Measurements from ENCODE around the gene STK10. TPM values are rescaled to one million over a fixed set of nuclear protein-coding genes. Genes with fewer than 3 reads are reported as not detected.

STK10 gene
- total RNA-seq, 3 donors from 2014 or later: 22.7 to 36.3 (median 29.9) TPM

GRCh38 chr5:172009536-172010270 lies 178.3 kb downstream of the STK10 start:
- ATAC-seq (no peak), DNase-seq (no peak)
- Histone ChIP-seq H3K4me3 (no peak overlapping the region), H3K4me1 (ENCODE audit: low read depth) (peaks cover 6% of the 10 kb centered on the region), H3K36me3 (ENCODE audit: low read depth) (no peaks in the 10 kb centered on the region), H3K9me3 (no peaks in the 10 kb centered on the region)
- no peak for TF ChIP-seq CTCF (IDR thresholded peaks at IDR 0.05)
- intact Hi-C loops (cut with DNase I, micrococcal nuclease): no loop called here

GRCh38 chr5:172008689-172009141 lies 179.3 kb downstream of the STK10 start:
- Histone ChIP-seq H3K4me3 (no peak overlapping the region), H3K4me1 (ENCODE audit: low read depth) (peaks cover 8% of the 10 kb centered on the region), H3K36me3 (ENCODE audit: low read depth) (no peaks in the 10 kb centered on the region), H3K9me3 (no peaks in the 10 kb centered on the region)
- ATAC-seq (no peak), DNase-seq (no peak)
- intact Hi-C loops (cut with DNase I, micrococcal nuclease): no loop called here
- no peak for TF ChIP-seq CTCF (IDR thresholded peaks at IDR 0.05)

GRCh38 chr5:172008111-172008455 lies 179.9 kb downstream of the STK10 start:
- Histone ChIP-seq H3K4me3 (no peak overlapping the region), H3K4me1 (ENCODE audit: low read depth) (peaks cover 8% of the 10 kb centered on the region), H3K36me3 (ENCODE audit: low read depth) (no peaks in the 10 kb centered on the region), H3K9me3 (no peaks in the 10 kb centered on the region)
- ATAC-seq: no peak
- intact Hi-C loops (cut with DNase I, micrococcal nuclease): no loop called here
- no peak for TF ChIP-seq CTCF (IDR thresholded peaks at IDR 0.05)
- no peak for DNase-seq

GRCh38 chr5:172007175-172008110 lies 180.6 kb downstream of the STK10 start:
- DNase-seq (peak in 2 of 3 donors; percentile 10 to 29), ATAC-seq (peak; percentile 1)
- TF ChIP-seq CTCF (IDR thresholded peaks at IDR 0.05): no peak
- Histone ChIP-seq H3K36me3 (ENCODE audit: low read depth) (no peaks in the 10 kb centered on the region), H3K4me1 (ENCODE audit: low read depth) (peaks cover 8% of the 10 kb centered on the region), H3K9me3 (no peaks in the 10 kb centered on the region), H3K4me3 (peak overlapping the region; percentile 79)
- intact Hi-C loops (cut with DNase I, micrococcal nuclease): no loop called here

- intact Hi-C loops (cut with DNase I, micrococcal nuclease): no loop called here
- H3K4me3 ChIP-seq: peak within 1 kb of the TSS; percentile 79
- peak; percentile 95 for ATAC-seq
- H3K36me3 ChIP-seq (ENCODE audit: low read depth): no peaks in the 10 kb centered on the region
- H3K4me1 ChIP-seq (ENCODE audit: low read depth): peaks cover 8% of the 10 kb centered on the region
- no peaks in the 10 kb centered on the region for H3K9me3 ChIP-seq
- DNase-seq: peak; percentile 95 to 99 (median 96)
- no peak for TF ChIP-seq CTCF (IDR thresholded peaks at IDR 0.05)
These were observed 181.5 kb downstream of the STK10 start, which contains the start of gene FBXW11 for GRCh38 chr5:172006321-172007174. Gene FBXW11 (minus strand): TSS chr5:172006638. CDS start chr5:172006502, 136 bp downstream.

Measured in mucosa of descending colon (tissue), 3 donors.